Measurements from ENCODE around the gene LRRIQ1.

DNA sequence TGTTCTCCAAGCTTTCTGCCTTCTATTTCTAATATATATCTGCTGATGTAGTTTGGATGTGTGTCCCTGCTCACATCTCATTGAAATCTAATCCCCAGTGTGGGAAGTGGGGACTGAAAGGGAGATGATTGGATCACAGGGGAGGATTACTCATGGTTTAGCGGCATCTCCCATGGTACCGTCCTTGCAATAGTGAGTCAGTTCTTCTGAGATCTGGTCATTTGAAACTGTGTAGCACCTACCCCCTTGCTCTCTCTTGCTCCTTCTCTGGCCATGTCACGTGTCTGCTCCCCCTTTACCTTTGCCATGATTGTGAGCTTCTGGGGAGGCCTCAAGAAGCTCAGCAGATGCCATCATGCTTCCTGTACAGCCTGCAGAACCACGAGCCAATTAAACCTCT, 217.7 kb downstream of the LRRIQ1 start:
- TF ChIP-seq, protein P1, sequence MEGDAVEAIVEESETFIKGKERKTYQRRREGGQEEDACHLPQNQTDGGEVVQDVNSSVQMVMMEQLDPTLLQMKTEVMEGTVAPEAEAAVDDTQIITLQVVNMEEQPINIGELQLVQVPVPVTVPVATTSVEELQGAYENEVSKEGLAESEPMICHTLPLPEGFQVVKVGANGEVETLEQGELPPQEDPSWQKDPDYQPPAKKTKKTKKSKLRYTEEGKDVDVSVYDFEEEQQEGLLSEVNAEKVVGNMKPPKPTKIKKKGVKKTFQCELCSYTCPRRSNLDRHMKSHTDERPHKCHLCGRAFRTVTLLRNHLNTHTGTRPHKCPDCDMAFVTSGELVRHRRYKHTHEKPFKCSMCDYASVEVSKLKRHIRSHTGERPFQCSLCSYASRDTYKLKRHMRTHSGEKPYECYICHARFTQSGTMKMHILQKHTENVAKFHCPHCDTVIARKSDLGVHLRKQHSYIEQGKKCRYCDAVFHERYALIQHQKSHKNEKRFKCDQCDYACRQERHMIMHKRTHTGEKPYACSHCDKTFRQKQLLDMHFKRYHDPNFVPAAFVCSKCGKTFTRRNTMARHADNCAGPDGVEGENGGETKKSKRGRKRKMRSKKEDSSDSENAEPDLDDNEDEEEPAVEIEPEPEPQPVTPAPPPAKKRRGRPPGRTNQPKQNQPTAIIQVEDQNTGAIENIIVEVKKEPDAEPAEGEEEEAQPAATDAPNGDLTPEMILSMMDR (IDR thresholded peaks at IDR 0.05; ENCODE audit: low read length): no peak
- TF ChIP-seq EZH2phosphoT487 (IDR thresholded peaks at IDR 0.05; ENCODE audit: low read length) (no peak), EZH2 (optimal IDR thresholded peaks at IDR 0.05; ENCODE audit: low read depth, low read length) (no peak)
